ENCODE data around the gene CCSER1. TPM values are rescaled to one million over a fixed set of nuclear protein-coding genes. Genes with fewer than 3 reads are reported as not detected.
"Not testable (repeated sequence)": the region's sequence is repeated elsewhere in the genome, so short reads cannot be mapped to it uniquely, and the experiment has no call there.

CCSER1 gene
- total RNA-seq, 1 donor from 2014 or later: 20.1 TPM

- no peaks in the 10 kb centered on the region for H3K9me3 Mint-ChIP-seq
- H3K27me3 Mint-ChIP-seq: no peaks in the 10 kb centered on the region
- no peak for DNase-seq
- H3K4me3 Mint-ChIP-seq: no peak overlapping the region
- no peak for ATAC-seq (ENCODE audit: low read depth)
- H3K27ac Mint-ChIP-seq: no peak overlapping the region
- intact Hi-C loops (cut with micrococcal nuclease): no loop called here
- CTCF ChIA-PET: no interaction called here
- POLR2A ChIA-PET: no interaction called here
- no peak for TF ChIP-seq CTCF (IDR thresholded peaks at IDR 0.05)
- no peaks in the 10 kb centered on the region for H3K4me1 Mint-ChIP-seq
- no peaks in the 10 kb centered on the region for H3K36me3 Mint-ChIP-seq (ENCODE audit: low read depth)
Measured at GRCh38 chr4:90888571-90888970, 761.4 kb downstream of the CCSER1 start.

- no peak for DNase-seq
- no peak for ATAC-seq (ENCODE audit: low read depth)
- no peak overlapping the region for H3K4me3 Mint-ChIP-seq
- no peaks in the 10 kb centered on the region for H3K9me3 Mint-ChIP-seq
- CTCF ChIA-PET: no interaction called here
- H3K27ac Mint-ChIP-seq: no peak overlapping the region
- POLR2A ChIA-PET: no interaction called here
- no peaks in the 10 kb centered on the region for H3K36me3 Mint-ChIP-seq (ENCODE audit: low read depth)
- H3K27me3 Mint-ChIP-seq: no peaks in the 10 kb centered on the region
- no peak for TF ChIP-seq CTCF (IDR thresholded peaks at IDR 0.05)
- no peaks in the 10 kb centered on the region for H3K4me1 Mint-ChIP-seq
- intact Hi-C loops (cut with micrococcal nuclease): no loop called here
Measured at GRCh38 chr4:90889171-90889570, 762.0 kb downstream of the CCSER1 start.

- DNase-seq; H3K4me1 Mint-ChIP-seq; H3K36me3 Mint-ChIP-seq (ENCODE audit: low read depth); H3K4me3 Mint-ChIP-seq; CTCF ChIA-PET; POLR2A ChIA-PET; intact Hi-C loops (cut with micrococcal nuclease); H3K27me3 Mint-ChIP-seq; H3K27ac Mint-ChIP-seq; ATAC-seq (ENCODE audit: low read depth): not testable (repeated sequence)
- H3K9me3 Mint-ChIP-seq: peaks cover 23% of the 10 kb centered on the region
Measured at GRCh38 chr4:90903413-90903812, 776.2 kb downstream of the CCSER1 start.

GRCh38 chr4:90904021-90904420 lies 776.8 kb downstream of the CCSER1 start:
- TF ChIP-seq CTCF (IDR thresholded peaks at IDR 0.05): no peak
- Mint-ChIP-seq H3K27ac (no peak overlapping the region), H3K27me3 (no peaks in the 10 kb centered on the region), H3K4me3 (no peak overlapping the region), H3K9me3 (peaks cover 23% of the 10 kb centered on the region), H3K36me3 (ENCODE audit: low read depth) (peaks cover 2% of the 10 kb centered on the region), H3K4me1 (no peaks in the 10 kb centered on the region)
- ChIA-PET POLR2A (no interaction called here), CTCF (no interaction called here)
- DNase-seq (no peak), ATAC-seq (ENCODE audit: low read depth) (no peak)
- intact Hi-C loops (cut with micrococcal nuclease): no loop called here

GRCh38 chr4:90906239-90906638 lies 779.0 kb downstream of the CCSER1 start:
- intact Hi-C loops (cut with micrococcal nuclease): no loop called here
- peaks cover 3% of the 10 kb centered on the region for H3K36me3 Mint-ChIP-seq (ENCODE audit: low read depth)
- no peaks in the 10 kb centered on the region for H3K27me3 Mint-ChIP-seq
- CTCF ChIA-PET: no interaction called here
- ATAC-seq (ENCODE audit: low read depth) (no peak), DNase-seq (no peak)
- no peaks in the 10 kb centered on the region for H3K4me1 Mint-ChIP-seq
- H3K9me3 Mint-ChIP-seq: peaks cover 13% of the 10 kb centered on the region
- H3K4me3 Mint-ChIP-seq: no peak overlapping the region
- H3K27ac Mint-ChIP-seq: no peak overlapping the region
- no peak for TF ChIP-seq CTCF (IDR thresholded peaks at IDR 0.05)
- POLR2A ChIA-PET: no interaction called here

GRCh38 chr4:90911724-90912434 lies 784.7 kb downstream of the CCSER1 start:
- H3K4me3 Mint-ChIP-seq: not testable (repeated sequence)

More at GRCh38 chr4:90911724-90912434, 784.7 kb downstream of the CCSER1 start:
- POLR2A ChIA-PET; H3K36me3 Mint-ChIP-seq (ENCODE audit: low read depth); H3K27me3 Mint-ChIP-seq; CTCF ChIA-PET; DNase-seq; intact Hi-C loops (cut with micrococcal nuclease); ATAC-seq (ENCODE audit: low read depth); H3K9me3 Mint-ChIP-seq; H3K27ac Mint-ChIP-seq; H3K4me1 Mint-ChIP-seq: not testable (repeated sequence)
